SK-N-SH (cell line): ENCODE data around the gene PRRT1B. TPM values are rescaled to one million over a fixed set of nuclear protein-coding genes. Genes with fewer than 3 reads are reported as not detected.

Source experiments
- CTCF ChIA-PET: fragments of 300-600, 350-600 bp; formaldehyde crosslinking; extraction: SDS; loops from one replicate; lab custom pipeline; 2021; lab: Yijun Ruan, JAX
- POLR2A ChIA-PET: fragments of 350-600 bp; sonication (Branson Sonifier 250); formaldehyde crosslinking; extraction: SDS; loops from one replicate; lab custom pipeline; 2020; ENCODE audit warnings: antibody characterized with exemption, inconsistent platforms; lab: Yijun Ruan, JAX
- DNase-seq: peaks from one replicate; pipeline ENCODE4 v3.0.0; 2012
- H2AFZ ChIP-seq: fragments of 200-600 bp; sonication (generic); 2 replicates; pipeline ENCODE4 v1.8.1; 2016; ENCODE audit warnings: antibody characterized with exemption, mild to moderate bottlenecking, low read depth
- H3F3A ChIP-seq: fragments of 200-600 bp; sonication (generic); replicated peaks from 2 replicates; pipeline ENCODE3; 2016; ENCODE audit warnings: antibody characterized with exemption, mild to moderate bottlenecking; ENCODE audit not compliant: insufficient read depth
- H3K27ac ChIP-seq, 2 experiments: fragments of 200-500 bp in 1 of 2; fragments of 200-600 bp in 1 of 2; sonication (Bioruptor generic) in 1 of 2; sonication (generic), shearing (Covaris generic) in 1 of 2; 2 replicates each; pipeline versions ENCODE4 v1.5.1 to v1.6.1; 2014 to 2016; ENCODE audit warnings: low read depth in 2 of 2, inconsistent platforms in 1 of 2, low read length in 1 of 2, mild to moderate bottlenecking in 1 of 2, mixed read lengths in 1 of 2
- H3K27me3 ChIP-seq: fragments of 200-600 bp; sonication (generic), shearing (Covaris generic); 2 replicates; pipeline ENCODE4 v1.6.1; 2016; ENCODE audit warnings: mixed run types; ENCODE audit not compliant: insufficient read depth
- H3K36me3 ChIP-seq, 2 experiments: fragments of 200-500 bp in 1 of 2; fragments of 200-600 bp in 1 of 2; sonication (Bioruptor generic) in 1 of 2; sonication (generic) in 1 of 2; replicated peaks in 1 of 2; 2 replicates each; pipeline versions ENCODE3 to v1.5.1; 2014 to 2016; ENCODE audit warnings: low read length in 1 of 2, mild to moderate bottlenecking in 1 of 2; ENCODE audit not compliant: insufficient read depth in 2 of 2, control insufficient read depth in 1 of 2
- H3K4me1 ChIP-seq, 2 experiments: fragments of 200-500 bp in 1 of 2; fragments of 200-600 bp in 1 of 2; sonication (Bioruptor generic) in 1 of 2; sonication (generic), shearing (Covaris generic) in 1 of 2; 2 replicates each; pipeline versions ENCODE4 v1.5.1 to v1.6.1; 2014 to 2016; ENCODE audit warnings: low read depth in 1 of 2, low read length in 1 of 2, mixed run types in 1 of 2; ENCODE audit not compliant: insufficient read depth in 2 of 2, control insufficient read depth in 1 of 2
- H3K4me2 ChIP-seq: fragments of 200-600 bp; sonication (generic), shearing (Covaris generic); 2 replicates; pipeline ENCODE4 v1.6.1; 2017; ENCODE audit warnings: mixed run types
- H3K4me3 ChIP-seq, 2 experiments: fragments of 200-500 bp in 1 of 2; fragments of 200-600 bp in 1 of 2; sonication (Bioruptor generic) in 1 of 2; sonication (generic), shearing (Covaris generic) in 1 of 2; 2 replicates each; pipeline versions ENCODE4 v1.5.1 to v1.8.1; 2014 to 2016; ENCODE audit warnings: low read depth in 2 of 2, inconsistent platforms in 1 of 2, low read length in 1 of 2, mild to moderate bottlenecking in 1 of 2, mixed read lengths in 1 of 2, moderate library complexity in 1 of 2
- H3K79me2 ChIP-seq: fragments of 200-600 bp; sonication (generic); 2 replicates; pipeline ENCODE4 v1.8.1; 2017; ENCODE audit warnings: mild to moderate bottlenecking; ENCODE audit not compliant: insufficient read depth
- H3K9ac ChIP-seq: fragments of 200-600 bp; sonication (generic); 2 replicates; pipeline ENCODE4 v1.6.1; 2017; ENCODE audit warnings: mixed run types
- H3K9me2 ChIP-seq: fragments of 200-600 bp; sonication (generic); 2 replicates; pipeline ENCODE4 v1.6.1; 2017; ENCODE audit warnings: mixed run types
- H3K9me3 ChIP-seq: fragments of 200-600 bp; sonication (generic); 2 replicates; pipeline ENCODE4 v1.6.1; 2017; ENCODE audit warnings: mixed run types, mild to moderate bottlenecking, moderate library complexity
- H4K20me1 ChIP-seq: fragments of 200-600 bp; sonication (generic); 2 replicates; pipeline ENCODE4 v1.6.1; 2017; ENCODE audit warnings: mild to moderate bottlenecking, mixed run types; ENCODE audit not compliant: insufficient read depth
- CTCF ChIP-seq: fragments of 200-600 bp; sonication (generic); IDR thresholded peaks from 2 replicates; pipeline ENCODE4 v1.6.1; 2017; ENCODE audit warnings: antibody characterized with exemption, mild to moderate bottlenecking, moderate library complexity
- ELF1 ChIP-seq: IDR thresholded peaks from 2 replicates; pipeline ENCODE4 v1.4.0; 2012
- JUND ChIP-seq: IDR thresholded peaks from 2 replicates; pipeline ENCODE4 v1.4.0; 2012
- MXI1 ChIP-seq: IDR thresholded peaks from 2 replicates; pipeline ENCODE4 v1.6.1; 2012; ENCODE audit warnings: mild to moderate bottlenecking, low read depth, low read length, improper control_type of control experiment
- RAD21 ChIP-seq: IDR thresholded peaks from 2 replicates; pipeline ENCODE4 v1.6.1; 2012; ENCODE audit warnings: mild to moderate bottlenecking, low read length
- RFX5 ChIP-seq: IDR thresholded peaks from 2 replicates; pipeline ENCODE4 v1.6.1; 2012; ENCODE audit warnings: mild to moderate bottlenecking, improper control_type of control experiment, low read length
- SMC3 ChIP-seq: IDR thresholded peaks from 2 replicates; pipeline ENCODE4 v1.6.1; 2012; ENCODE audit warnings: low read depth, low read length, improper control_type of control experiment
- TAF1 ChIP-seq: IDR thresholded peaks from 2 replicates; pipeline ENCODE4 v1.6.1; 2012; ENCODE audit warnings: low read depth, mild to moderate bottlenecking, low read length, moderate library complexity, borderline replicate concordance
- TEAD4 ChIP-seq: IDR thresholded peaks from 2 replicates; pipeline ENCODE4 v1.4.0; 2012; ENCODE audit warnings: mild to moderate bottlenecking, borderline replicate concordance; ENCODE audit not compliant: insufficient read depth
- USF1 ChIP-seq: IDR thresholded peaks from 2 replicates; pipeline ENCODE4 v1.4.0; 2012; ENCODE audit warnings: low read depth, borderline replicate concordance
- YY1 ChIP-seq: IDR thresholded peaks from 2 replicates; pipeline ENCODE4 v1.4.0; 2012; ENCODE audit warnings: low read depth, mild to moderate bottlenecking
- WGBS: methylation state at CpG from one replicate; pipeline ENCODE4 v1.1.6; 2017; ENCODE audit warnings: low lambda C conversion rate; 5-methylcytosine and 5-hydroxymethylcytosine counted together
- polyA plus RNA-seq, 3 experiments: library from polyadenylated mRNA; depleted of rRNA; stranded (reverse); fragments of >200 nt; gene quantifications; 2 replicates each; pipeline ENCODE4 v1.2.3, GENCODE V29; 2012
- TF ChIP-seq, protein P1 (sequence below): fragments of 150-350 bp; IDR thresholded peaks from 2 replicates; pipeline ENCODE4 v1.6.1; 2017; ENCODE audit warnings: antibody characterized with exemption, low read length, low read depth, borderline replicate concordance
- TF ChIP-seq, protein P2 (sequence below): fragments of 150-350 bp; IDR thresholded peaks from 2 replicates; pipeline ENCODE4 v1.6.1; 2016; ENCODE audit warnings: mild to moderate bottlenecking, low read depth, low read length

PRRT1B gene
- polyA plus RNA-seq, 1 of the 3 experiments (the other 2 are of a cell fraction), result not detected

DNA sequence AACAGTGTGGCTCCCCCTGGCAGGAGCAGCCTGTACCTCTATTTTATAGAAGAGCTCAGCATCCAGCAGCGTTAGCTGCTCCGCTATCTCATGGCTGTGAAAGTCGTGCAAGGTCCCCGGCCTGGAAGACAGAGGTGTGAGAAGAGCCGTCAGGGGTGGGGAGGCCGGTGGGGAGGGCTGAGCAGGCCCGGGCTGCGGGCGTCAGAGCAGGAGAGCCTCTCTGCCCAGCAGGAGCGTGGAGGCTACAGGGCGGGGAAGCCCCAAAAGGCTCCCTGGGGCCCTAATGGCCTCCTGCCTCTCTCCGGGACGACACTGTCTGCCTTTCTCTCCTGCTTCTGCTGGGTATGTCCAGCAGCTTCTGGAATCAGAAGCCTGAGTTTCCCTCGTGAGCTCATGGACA lies 42.6 kb downstream of the PRRT1B start:
- Histone ChIP-seq H4K20me1 (no peaks in the 10 kb centered on the region), H3K27me3 (no peaks in the 10 kb centered on the region), H3K4me1 (no peaks in the 10 kb centered on the region), H3K79me2 (no peaks in the 10 kb centered on the region), H3K9me3 (no peaks in the 10 kb centered on the region), H3K27ac (no peak overlapping the region), H3K9ac (no peak overlapping the region), H3K9me2 (no peaks in the 10 kb centered on the region), H3F3A (no peaks in the 10 kb centered on the region), H3K36me3 (peaks cover 0 to 22% of the 10 kb centered on the region in 2 experiments), H2AFZ (no peak overlapping the region), H3K4me2 (no peak overlapping the region), H3K4me3 (no peak overlapping the region)
- no peak for TF ChIP-seq JUND
- WGBS, result 100% methylated on average over 3 of the region's 14 CpGs
- ChIA-PET POLR2A (no interaction called here), CTCF (interaction anchor here (1.1 to 4.4 kb wide), 3 partner anchors 151 to 153 kb away, joined by 3 to 54 read pairs (median 6); partner anchors contain the start of gene RAPGEF1)
- DNase-seq, result no peak

GRCh38 chr9:131588396-131588795 lies 43.1 kb downstream of the PRRT1B start:
- Histone ChIP-seq H3K27ac (no peak overlapping the region), H3K4me1 (no peaks in the 10 kb centered on the region)
- no peak for TF ChIP-seq JUND
- TF ChIP-seq, all 33 proteins: peak for 0
- H3K36me3 ChIP-seq, result peaks cover 0 to 22% of the 10 kb centered on the region in 2 experiments
- no peak for DNase-seq
- CTCF ChIA-PET, result interaction anchor here (4.2 to 4.4 kb wide), 2 partner anchors 12 to 152 kb away, joined by 19 to 54 read pairs; partner anchors contain the start of gene RAPGEF1
- H4K20me1 ChIP-seq, result no peaks in the 10 kb centered on the region
- no peak overlapping the region for H3K9ac ChIP-seq
- 90% methylated on average over 9 of the region's 9 CpGs for WGBS
- H3K4me2 ChIP-seq, result no peak overlapping the region
- no peaks in the 10 kb centered on the region for H3K9me3 ChIP-seq
- no peaks in the 10 kb centered on the region for H3K79me2 ChIP-seq
- no peaks in the 10 kb centered on the region for H3K9me2 ChIP-seq
- POLR2A ChIA-PET, result no interaction called here
- H3K27me3 ChIP-seq, result no peaks in the 10 kb centered on the region
- H3F3A ChIP-seq, result no peaks in the 10 kb centered on the region
- H2AFZ ChIP-seq, result no peak overlapping the region
- H3K4me3 ChIP-seq, result no peak overlapping the region

- DNase-seq, result no peak
- POLR2A ChIA-PET, result no interaction called here
- H4K20me1 ChIP-seq, result no peaks in the 10 kb centered on the region
- H3K9ac ChIP-seq, result no peak overlapping the region
- no peaks in the 10 kb centered on the region for H3K4me1 ChIP-seq
- H3K9me2 ChIP-seq, result no peaks in the 10 kb centered on the region
- no peaks in the 10 kb centered on the region for H3F3A ChIP-seq
- no peak overlapping the region for H2AFZ ChIP-seq
- H3K36me3 ChIP-seq, result peaks cover 0 to 20% of the 10 kb centered on the region in 2 experiments
- no peak overlapping the region for H3K4me3 ChIP-seq
- no peak overlapping the region for H3K27ac ChIP-seq
- CTCF ChIA-PET, result interaction anchor here (4.2 to 5.8 kb wide), 3 partner anchors 11 to 155 kb away, joined by 19 to 55 read pairs (median 54); partner anchors contain the start of gene RAPGEF1
- H3K27me3 ChIP-seq, result no peaks in the 10 kb centered on the region
- WGBS, result 93% methylated on average over 4 of the region's 16 CpGs
- no peaks in the 10 kb centered on the region for H3K79me2 ChIP-seq
- H3K4me2 ChIP-seq, result no peak overlapping the region
- no peaks in the 10 kb centered on the region for H3K9me3 ChIP-seq
- TF ChIP-seq RFX5 (no peak), SMC3 (no peak), RAD21 (no peak), TEAD4 (no peak), YY1 (no peak), TAF1 (no peak), USF1 (no peak), ELF1 (no peak), MXI1 (no peak), CTCF (no peak)
- TF ChIP-seq, protein P1, sequence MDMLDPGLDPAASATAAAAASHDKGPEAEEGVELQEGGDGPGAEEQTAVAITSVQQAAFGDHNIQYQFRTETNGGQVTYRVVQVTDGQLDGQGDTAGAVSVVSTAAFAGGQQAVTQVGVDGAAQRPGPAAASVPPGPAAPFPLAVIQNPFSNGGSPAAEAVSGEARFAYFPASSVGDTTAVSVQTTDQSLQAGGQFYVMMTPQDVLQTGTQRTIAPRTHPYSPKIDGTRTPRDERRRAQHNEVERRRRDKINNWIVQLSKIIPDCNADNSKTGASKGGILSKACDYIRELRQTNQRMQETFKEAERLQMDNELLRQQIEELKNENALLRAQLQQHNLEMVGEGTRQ, result no peak
- TF ChIP-seq, protein P2, sequence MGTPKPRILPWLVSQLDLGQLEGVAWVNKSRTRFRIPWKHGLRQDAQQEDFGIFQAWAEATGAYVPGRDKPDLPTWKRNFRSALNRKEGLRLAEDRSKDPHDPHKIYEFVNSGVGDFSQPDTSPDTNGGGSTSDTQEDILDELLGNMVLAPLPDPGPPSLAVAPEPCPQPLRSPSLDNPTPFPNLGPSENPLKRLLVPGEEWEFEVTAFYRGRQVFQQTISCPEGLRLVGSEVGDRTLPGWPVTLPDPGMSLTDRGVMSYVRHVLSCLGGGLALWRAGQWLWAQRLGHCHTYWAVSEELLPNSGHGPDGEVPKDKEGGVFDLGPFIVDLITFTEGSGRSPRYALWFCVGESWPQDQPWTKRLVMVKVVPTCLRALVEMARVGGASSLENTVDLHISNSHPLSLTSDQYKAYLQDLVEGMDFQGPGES, result no peak
Observed at GRCh38 chr9:131589124-131589711, 43.9 kb downstream of the PRRT1B start.
